AG04450 (cell line): ENCODE results near the gene KYAT1. TPM values are rescaled to one million over a fixed set of nuclear protein-coding genes. Genes with fewer than 3 reads are reported as not detected.

Source experiments
- CTCF ChIA-PET: fragments of 300-600, 350-600 bp; formaldehyde crosslinking; extraction: SDS; loops from one replicate; lab custom pipeline; 2022; ENCODE audit warnings: antibody characterized with exemption, inconsistent platforms; lab: Charles Lee
- POLR2A ChIA-PET: fragments of 350-600 bp; formaldehyde crosslinking; extraction: SDS; loops from one replicate; lab custom pipeline; 2021; ENCODE audit warnings: antibody characterized with exemption, inconsistent platforms; lab: Yijun Ruan, JAX
- DNase-seq: peaks from one replicate; pipeline ENCODE4 v3.0.0-alpha.2; 2011; ENCODE audit warnings: low read depth, low spot score
- H3K27ac ChIP-seq: one replicate; pipeline ENCODE4 v1.5.1; 2012; ENCODE audit warnings: low read depth, low read length, control low read depth
- H3K27me3 ChIP-seq: one replicate; pipeline ENCODE4 v1.6.0; 2012; ENCODE audit warnings: low read length; ENCODE audit not compliant: control insufficient read depth, insufficient read depth
- H3K4me3 ChIP-seq: 2 replicates; pipeline ENCODE4 v1.5.1; 2011; ENCODE audit warnings: mild to moderate bottlenecking, low read depth, low read length, control low read depth
- H3K9me3 ChIP-seq: 2 replicates; pipeline ENCODE4 v1.5.1; 2012; ENCODE audit warnings: low read length; ENCODE audit not compliant: control insufficient read depth, insufficient read depth
- polyA plus RNA-seq: library from polyadenylated mRNA; depleted of rRNA; stranded (reverse); fragments of >200 nt; gene quantifications from 2 replicates; pipeline ENCODE4 v1.2.3, GENCODE V29; 2011
- TF ChIP-seq, protein P1 (sequence below): IDR thresholded peaks from 2 replicates; pipeline ENCODE4 v1.5.1; 2011; ENCODE audit warnings: low read depth, low read length, control low read depth, inconsistent platforms

Gene KYAT1
- polyA plus RNA-seq, 1 experiment: 5.2 TPM

DNA sequence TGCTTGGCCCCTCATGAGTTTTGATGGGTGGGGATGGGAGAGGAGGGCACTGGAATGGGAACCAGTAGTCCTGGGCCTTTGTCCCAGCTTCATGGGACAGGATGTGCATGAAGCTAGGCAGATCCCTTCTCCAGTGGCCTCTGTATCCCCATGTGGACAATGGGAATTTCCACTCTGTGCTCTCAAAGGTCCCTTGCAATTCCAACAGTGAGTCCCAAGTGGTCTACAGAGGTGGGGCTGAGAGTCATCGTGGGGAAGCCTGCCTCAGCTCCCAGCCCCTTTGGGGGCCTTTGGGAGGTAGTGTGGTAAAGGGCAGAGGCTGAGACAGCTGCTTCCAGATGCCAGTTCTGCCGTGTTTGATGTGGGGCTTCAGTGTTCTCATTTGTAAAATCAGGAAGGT, 37.2 kb upstream of the KYAT1 start:
- H3K27ac ChIP-seq: no peak overlapping the region
- CTCF ChIA-PET: interaction anchor here (1.2 to 1.7 kb wide), 3 partner anchors 9 to 186 kb away, joined by 3 to 4 read pairs (median 3); no protein-coding TSS in a partner anchor
- H3K4me3 ChIP-seq: no peak overlapping the region
- POLR2A ChIA-PET: no interaction called here
- TF ChIP-seq, protein P1, sequence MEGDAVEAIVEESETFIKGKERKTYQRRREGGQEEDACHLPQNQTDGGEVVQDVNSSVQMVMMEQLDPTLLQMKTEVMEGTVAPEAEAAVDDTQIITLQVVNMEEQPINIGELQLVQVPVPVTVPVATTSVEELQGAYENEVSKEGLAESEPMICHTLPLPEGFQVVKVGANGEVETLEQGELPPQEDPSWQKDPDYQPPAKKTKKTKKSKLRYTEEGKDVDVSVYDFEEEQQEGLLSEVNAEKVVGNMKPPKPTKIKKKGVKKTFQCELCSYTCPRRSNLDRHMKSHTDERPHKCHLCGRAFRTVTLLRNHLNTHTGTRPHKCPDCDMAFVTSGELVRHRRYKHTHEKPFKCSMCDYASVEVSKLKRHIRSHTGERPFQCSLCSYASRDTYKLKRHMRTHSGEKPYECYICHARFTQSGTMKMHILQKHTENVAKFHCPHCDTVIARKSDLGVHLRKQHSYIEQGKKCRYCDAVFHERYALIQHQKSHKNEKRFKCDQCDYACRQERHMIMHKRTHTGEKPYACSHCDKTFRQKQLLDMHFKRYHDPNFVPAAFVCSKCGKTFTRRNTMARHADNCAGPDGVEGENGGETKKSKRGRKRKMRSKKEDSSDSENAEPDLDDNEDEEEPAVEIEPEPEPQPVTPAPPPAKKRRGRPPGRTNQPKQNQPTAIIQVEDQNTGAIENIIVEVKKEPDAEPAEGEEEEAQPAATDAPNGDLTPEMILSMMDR: no peak
- H3K9me3 ChIP-seq: no peaks in the 10 kb centered on the region; the same call in 1 of the 2 replicates
- H3K27me3 ChIP-seq: no peaks in the 10 kb centered on the region
- no peak for DNase-seq

- CTCF ChIA-PET: interaction anchor here (0.6 kb wide), 1 partner anchor 67 kb away, joined by 5 read pairs; no protein-coding TSS in a partner anchor
- TF ChIP-seq, protein P1: no peak
These were observed 35.5 kb upstream of the KYAT1 start for GRCh38 chr9:128917151-128917849.

DNA sequence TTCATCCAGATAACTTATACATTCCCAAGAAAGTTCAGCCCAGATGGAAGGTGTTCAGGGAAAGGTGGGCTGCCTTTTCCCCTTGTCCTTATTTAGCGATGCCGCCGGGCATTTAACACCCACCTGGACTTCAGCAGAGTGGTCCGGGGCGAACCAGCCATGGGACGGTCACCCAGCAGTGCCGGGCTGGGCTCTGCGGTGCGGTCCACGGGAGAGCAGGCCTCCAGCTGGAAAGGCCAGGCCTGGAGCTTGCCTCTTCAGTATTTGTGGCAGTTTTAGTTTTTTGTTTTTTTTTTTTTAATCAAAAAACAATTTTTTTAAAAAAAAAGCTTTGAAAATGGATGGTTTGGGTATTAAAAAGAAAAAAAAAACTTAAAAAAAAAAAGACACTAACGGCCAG, 35.0 kb upstream of the KYAT1 start:
- TF ChIP-seq, protein P1: no peak
- no peak overlapping the region for H3K4me3 ChIP-seq
- no peaks in the 10 kb centered on the region; the same call in 1 of the 2 replicates for H3K9me3 ChIP-seq
- ChIA-PET POLR2A (interaction anchor here (0.8 kb wide), 1 partner anchor 36 kb away, joined by 5 read pairs; no protein-coding TSS in a partner anchor), CTCF (interaction anchor here (0.6 kb wide), 2 partner anchors 54 to 67 kb away, joined by 4 to 5 read pairs; no protein-coding TSS in a partner anchor)
- no peaks in the 10 kb centered on the region for H3K27me3 ChIP-seq
- DNase-seq: no peak
- peak overlapping the region; percentile 47 for H3K27ac ChIP-seq

More at GRCh38 chr9:128917151-128917849, 35.5 kb upstream of the KYAT1 start:
- H3K4me3 ChIP-seq: no peak overlapping the region
- no peak for DNase-seq
- H3K9me3 ChIP-seq: no peaks in the 10 kb centered on the region; the same call in 1 of the 2 replicates
- POLR2A ChIA-PET: no interaction called here
- no peaks in the 10 kb centered on the region for H3K27me3 ChIP-seq
- H3K27ac ChIP-seq: peak overlapping the region; percentile 52

DNA sequence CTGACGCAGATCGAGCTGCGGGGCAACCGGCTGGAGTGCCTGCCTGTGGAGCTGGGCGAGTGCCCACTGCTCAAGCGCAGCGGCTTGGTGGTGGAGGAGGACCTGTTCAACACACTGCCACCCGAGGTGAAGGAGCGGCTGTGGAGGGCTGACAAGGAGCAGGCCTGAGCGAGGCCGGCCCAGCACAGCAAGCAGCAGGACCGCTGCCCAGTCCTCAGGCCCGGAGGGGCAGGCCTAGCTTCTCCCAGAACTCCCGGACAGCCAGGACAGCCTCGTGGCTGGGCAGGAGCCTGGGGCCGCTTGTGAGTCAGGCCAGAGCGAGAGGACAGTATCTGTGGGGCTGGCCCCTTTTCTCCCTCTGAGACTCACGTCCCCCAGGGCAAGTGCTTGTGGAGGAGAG, 34.5 kb upstream of the KYAT1 start:
- Histone ChIP-seq H3K27ac (no peak overlapping the region), H3K4me3 (no peak overlapping the region), H3K9me3 (no peaks in the 10 kb centered on the region; the same call in 1 of the 2 replicates), H3K27me3 (no peaks in the 10 kb centered on the region)
- POLR2A ChIA-PET: interaction anchor here (0.8 kb wide), 1 partner anchor 35 kb away, joined by 5 read pairs; no protein-coding TSS in a partner anchor
- no peak for DNase-seq
- TF ChIP-seq, protein P1: no peak
- CTCF ChIA-PET: interaction anchor here (0.6 to 0.7 kb wide), 3 partner anchors 53 to 98 kb away, joined by 3 to 5 read pairs (median 4); no protein-coding TSS in a partner anchor
